Epithelial cell of esophagus (primary cell): Measurements from ENCODE around the gene EIF4ENIF1.
"Not testable (repeated sequence)": the region's sequence is repeated elsewhere in the genome, so short reads cannot be mapped to it uniquely, and the experiment has no call there.

Source experiments
- DNase-seq: peaks from one replicate; pipeline ENCODE4 v3.0.0; 2010; ENCODE audit warnings: low read depth
- H3K4me3 ChIP-seq: 2 replicates; pipeline ENCODE4 v1.5.1; 2011; ENCODE audit warnings: mild to moderate bottlenecking, low read length, control low read depth
- TF ChIP-seq, protein P1 (sequence below): IDR thresholded peaks from 2 replicates; pipeline ENCODE4 v1.5.1; 2011; ENCODE audit warnings: low read depth, mild to moderate bottlenecking, low read length, control low read depth, inconsistent platforms; ENCODE audit not compliant: insufficient read depth; ENCODE audit errors: missing control alignments

Gene EIF4ENIF1

DNA sequence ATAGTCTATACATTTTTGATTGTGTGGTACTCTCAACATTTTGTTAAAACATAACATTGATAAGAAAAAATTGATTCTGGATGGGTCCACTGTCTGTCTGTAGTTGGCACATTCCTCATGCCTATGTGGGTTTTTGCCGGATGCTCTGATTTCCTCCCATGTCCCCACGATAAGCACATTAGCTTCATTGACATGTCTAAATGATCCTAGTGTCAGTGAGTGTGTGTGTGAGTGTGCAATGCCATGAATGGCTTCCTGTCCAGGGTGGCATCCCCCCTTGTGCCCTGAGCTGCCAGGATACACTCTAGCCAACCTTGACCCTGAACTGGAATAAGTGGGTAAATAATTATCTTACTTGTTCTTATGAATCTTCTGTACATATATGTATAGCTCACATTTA is 12.1 kb upstream of the EIF4ENIF1 start:
- DNase-seq: no peak
- no peak overlapping the region for H3K4me3 ChIP-seq
- TF ChIP-seq, protein P1, sequence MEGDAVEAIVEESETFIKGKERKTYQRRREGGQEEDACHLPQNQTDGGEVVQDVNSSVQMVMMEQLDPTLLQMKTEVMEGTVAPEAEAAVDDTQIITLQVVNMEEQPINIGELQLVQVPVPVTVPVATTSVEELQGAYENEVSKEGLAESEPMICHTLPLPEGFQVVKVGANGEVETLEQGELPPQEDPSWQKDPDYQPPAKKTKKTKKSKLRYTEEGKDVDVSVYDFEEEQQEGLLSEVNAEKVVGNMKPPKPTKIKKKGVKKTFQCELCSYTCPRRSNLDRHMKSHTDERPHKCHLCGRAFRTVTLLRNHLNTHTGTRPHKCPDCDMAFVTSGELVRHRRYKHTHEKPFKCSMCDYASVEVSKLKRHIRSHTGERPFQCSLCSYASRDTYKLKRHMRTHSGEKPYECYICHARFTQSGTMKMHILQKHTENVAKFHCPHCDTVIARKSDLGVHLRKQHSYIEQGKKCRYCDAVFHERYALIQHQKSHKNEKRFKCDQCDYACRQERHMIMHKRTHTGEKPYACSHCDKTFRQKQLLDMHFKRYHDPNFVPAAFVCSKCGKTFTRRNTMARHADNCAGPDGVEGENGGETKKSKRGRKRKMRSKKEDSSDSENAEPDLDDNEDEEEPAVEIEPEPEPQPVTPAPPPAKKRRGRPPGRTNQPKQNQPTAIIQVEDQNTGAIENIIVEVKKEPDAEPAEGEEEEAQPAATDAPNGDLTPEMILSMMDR: no peak

DNA sequence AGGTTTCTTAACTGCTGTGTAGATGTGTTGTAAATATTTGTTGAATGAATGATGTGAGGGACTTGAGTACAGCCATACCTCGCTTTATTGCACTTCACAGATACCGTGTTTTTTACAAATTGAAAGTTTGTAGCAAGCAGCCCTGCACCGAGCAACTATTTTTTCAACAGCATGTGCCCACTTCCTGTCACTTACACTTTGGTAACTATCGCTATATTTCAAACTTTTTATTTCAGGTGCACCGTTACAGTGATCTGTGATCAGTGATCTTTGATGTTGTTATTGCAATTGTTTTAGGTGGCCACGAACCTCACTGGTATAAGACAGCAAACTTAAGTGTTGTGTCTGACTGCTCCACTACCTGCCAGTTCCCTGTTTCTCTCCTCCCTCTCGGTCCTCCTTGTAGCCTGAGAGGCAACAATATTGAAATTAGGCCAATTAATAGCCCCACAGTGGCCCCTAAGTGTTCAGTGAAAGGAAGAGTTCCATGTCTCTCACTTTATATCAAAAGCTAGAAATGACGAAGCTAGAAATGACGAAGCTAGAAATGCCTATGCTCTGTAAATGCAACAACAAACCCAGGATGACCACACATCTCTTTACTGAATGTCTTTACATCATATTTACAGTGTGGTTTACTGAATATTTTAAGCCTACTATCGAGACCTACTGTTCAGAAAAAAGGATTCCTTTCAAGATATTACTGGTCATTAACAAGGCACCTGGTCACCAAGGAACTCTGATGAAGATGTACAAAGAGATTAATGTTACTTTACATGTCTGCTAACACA is 7.7 kb upstream of the EIF4ENIF1 start:
- H3K4me3 ChIP-seq: peak overlapping the region; percentile 83
- DNase-seq: no peak
- TF ChIP-seq, protein P1: no peak

DNA sequence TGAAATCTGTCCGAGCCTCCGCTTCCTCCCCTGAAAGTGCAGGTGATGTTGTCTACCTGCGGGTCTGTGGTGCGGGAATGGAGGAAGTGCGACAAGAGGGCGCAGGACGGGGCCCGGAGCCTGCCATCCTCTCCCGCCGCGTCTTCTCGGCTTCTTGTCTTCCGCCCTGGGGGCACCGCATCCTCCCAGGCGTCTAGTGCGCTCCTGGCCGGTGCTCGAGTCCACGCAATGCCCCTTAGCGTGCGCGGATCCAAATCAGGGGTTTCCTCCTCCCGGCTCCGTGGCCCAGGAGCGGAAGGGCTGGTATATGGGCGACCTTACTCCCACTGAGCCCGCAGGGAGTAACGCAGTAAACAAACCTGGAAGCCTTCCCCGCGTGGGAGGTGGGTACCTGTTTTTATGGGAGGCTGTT is 7.1 kb upstream of the EIF4ENIF1 start:
- TF ChIP-seq, protein P1: no peak
- peak; percentile 6 for DNase-seq
- peak overlapping the region; percentile 83 for H3K4me3 ChIP-seq

DNA sequence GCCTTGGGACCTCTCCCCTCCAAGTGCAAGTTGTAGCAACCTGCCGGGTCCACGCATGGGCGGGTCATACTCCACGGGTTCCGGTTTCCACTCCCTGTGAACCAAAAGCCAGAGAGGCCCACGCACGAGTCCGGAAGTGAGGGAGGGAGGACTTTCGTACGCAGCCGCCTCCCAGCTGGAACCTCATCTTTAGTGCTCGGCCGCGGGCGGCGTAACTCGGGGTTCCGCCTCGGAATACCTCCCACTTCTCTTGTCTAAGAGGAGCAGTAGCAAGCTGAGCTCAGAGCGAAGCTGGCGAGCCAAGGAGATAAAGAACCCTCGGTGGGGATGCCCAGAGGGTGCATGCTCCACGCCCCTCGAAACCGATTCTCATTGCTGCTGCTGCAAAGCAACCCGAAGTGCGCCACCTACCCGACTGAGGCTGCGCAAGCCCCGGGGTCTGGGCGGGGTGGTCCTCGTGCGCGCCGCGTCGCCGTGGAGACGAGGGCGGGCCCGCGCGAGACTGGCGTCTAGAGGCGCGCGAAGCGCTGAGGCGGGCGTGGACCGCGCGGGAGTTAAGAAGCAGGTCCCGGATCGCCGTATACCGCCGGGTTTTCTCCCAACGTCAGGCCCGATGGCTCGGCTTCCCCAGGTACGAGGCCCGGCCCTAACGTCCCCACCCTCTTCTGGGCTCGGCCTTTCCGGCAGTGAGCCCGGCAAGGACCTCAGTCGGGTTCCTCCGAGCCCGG is 6.5 kb upstream of the EIF4ENIF1 start, which contains the start of gene SFI1:
Gene SFI1, plus strand, starts transcription at position 530 of the 728 bp plus-strand sequence. CDS start 11,749 bp downstream, outside the sequence.
- TF ChIP-seq, protein P1: peak; percentile 18
- peak within 1 kb of the TSS; percentile 83 for H3K4me3 ChIP-seq
- DNase-seq: peak; percentile 91

DNA sequence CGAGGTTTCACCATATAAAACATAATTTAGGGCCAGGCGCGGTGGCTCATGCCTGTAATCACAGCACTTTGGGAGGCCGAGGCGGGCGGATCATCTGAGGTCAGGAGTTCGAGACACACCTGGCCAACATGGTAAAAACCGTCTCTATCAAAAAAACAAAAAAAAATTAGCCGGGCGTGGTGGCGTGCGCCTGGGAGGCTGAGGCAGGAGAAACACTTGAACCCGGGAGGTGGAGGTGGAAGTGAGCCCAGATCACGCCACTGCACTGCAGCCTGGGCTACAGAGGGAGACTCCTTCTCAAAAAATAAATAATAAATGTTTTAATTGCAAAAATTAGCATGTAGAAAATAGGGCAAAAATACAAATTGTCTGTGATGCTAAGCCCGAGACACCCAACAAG is 5.7 kb upstream of the EIF4ENIF1 start:
- TF ChIP-seq, protein P1: no peak
- H3K4me3 ChIP-seq: peak overlapping the region; percentile 83

DNA sequence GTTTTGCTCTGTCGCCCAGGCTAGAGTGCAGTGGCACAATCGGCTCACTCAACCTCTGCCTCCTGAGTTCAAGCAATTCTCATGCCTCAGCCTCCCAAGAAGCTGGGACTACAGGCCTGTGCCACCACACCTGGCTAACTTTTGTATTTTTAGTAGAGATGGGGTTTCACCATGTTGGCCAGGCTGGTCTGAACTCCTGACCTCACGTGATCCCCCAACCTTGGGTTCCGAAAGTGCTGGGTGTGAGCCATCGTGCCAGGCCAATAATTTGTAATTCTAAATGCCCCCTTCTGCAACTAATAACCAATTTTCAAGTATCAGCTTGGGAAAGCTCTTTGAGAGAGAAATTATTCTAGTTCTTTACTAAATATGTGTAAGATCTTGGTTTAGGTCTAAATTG is 3.7 kb upstream of the EIF4ENIF1 start:
- not testable (repeated sequence) for DNase-seq, H3K4me3 ChIP-seq

More for the DNA sequence above, 5.7 kb upstream of the EIF4ENIF1 start:
- no peak for DNase-seq

DNA sequence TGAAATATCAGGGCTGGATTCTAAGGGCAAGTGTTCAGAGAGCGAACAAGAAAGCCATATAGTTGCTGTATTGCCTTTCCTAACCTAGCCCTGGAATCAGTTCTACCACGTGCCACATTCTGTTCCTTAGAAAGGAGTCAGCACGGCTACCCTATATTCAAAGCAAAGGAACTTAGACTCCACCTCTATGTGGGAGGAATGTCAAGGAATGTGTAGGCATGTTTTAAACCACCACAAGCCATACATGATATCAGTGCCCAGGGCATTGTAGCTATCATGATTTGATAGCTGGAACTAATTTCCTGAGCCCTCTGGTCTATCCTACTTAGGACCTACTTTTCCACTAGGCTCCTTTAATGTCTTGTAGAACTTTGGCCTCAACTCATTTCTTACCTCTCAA is 2.5 kb upstream of the EIF4ENIF1 start:
- DNase-seq: peak; percentile 15
- H3K4me3 ChIP-seq: no peak overlapping the region
- TF ChIP-seq, protein P1: no peak
